ENCODE results near the gene DCANP1. TPM values are rescaled to one million over a fixed set of nuclear protein-coding genes. Genes with fewer than 3 reads are reported as not detected.

Gene DCANP1
- total RNA-seq, 1 donor from 2014 or later, result not detected

DNA sequence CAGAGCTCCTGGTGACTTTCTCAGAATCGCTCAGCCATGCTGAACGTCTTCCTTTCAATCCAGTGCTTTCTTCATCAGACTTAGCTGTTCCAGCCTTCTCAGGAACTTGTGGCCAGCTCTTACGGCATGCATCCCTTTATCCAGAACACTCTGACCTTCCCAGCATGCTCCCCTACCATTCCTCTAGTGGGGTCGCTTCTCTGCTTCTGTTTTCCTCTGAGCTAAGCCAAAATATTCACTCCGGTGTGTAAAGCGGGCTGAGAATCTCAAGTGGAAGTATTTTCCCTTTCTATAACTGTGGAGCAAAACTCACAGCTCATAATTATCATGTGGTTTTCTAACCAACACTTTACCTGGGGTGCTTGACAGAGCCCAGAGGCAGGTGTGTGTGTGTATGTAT, 6.2 kb downstream of the DCANP1 start:
- TF ChIP-seq, protein P1, sequence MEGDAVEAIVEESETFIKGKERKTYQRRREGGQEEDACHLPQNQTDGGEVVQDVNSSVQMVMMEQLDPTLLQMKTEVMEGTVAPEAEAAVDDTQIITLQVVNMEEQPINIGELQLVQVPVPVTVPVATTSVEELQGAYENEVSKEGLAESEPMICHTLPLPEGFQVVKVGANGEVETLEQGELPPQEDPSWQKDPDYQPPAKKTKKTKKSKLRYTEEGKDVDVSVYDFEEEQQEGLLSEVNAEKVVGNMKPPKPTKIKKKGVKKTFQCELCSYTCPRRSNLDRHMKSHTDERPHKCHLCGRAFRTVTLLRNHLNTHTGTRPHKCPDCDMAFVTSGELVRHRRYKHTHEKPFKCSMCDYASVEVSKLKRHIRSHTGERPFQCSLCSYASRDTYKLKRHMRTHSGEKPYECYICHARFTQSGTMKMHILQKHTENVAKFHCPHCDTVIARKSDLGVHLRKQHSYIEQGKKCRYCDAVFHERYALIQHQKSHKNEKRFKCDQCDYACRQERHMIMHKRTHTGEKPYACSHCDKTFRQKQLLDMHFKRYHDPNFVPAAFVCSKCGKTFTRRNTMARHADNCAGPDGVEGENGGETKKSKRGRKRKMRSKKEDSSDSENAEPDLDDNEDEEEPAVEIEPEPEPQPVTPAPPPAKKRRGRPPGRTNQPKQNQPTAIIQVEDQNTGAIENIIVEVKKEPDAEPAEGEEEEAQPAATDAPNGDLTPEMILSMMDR (IDR thresholded peaks at IDR 0.05), result no peak
- Mint-ChIP-seq H3K36me3 (ENCODE audit: unreplicated experiment) (no peaks in the 10 kb centered on the region), H3K27me3 (ENCODE audit: unreplicated experiment) (peaks cover 4% of the 10 kb centered on the region), H3K4me3 (ENCODE audit: unreplicated experiment) (no peak overlapping the region), H3K4me1 (ENCODE audit: unreplicated experiment) (no peaks in the 10 kb centered on the region), H3K27ac (ENCODE audit: unreplicated experiment) (no peak overlapping the region), H3K9me3 (ENCODE audit: unreplicated experiment) (no peaks in the 10 kb centered on the region)
- DNase-seq (ENCODE audit: extremely low spot score, unreplicated experiment), result peak; percentile 42

GRCh38 chr5:135439231-135440205, 7.6 kb downstream of the DCANP1 start:
- H3K27ac Mint-ChIP-seq (ENCODE audit: unreplicated experiment), result no peak overlapping the region

GRCh38 chr5:135438636-135439221, 8.4 kb downstream of the DCANP1 start:
- H3K4me1 Mint-ChIP-seq (ENCODE audit: unreplicated experiment), result no peaks in the 10 kb centered on the region
- H3K9me3 Mint-ChIP-seq (ENCODE audit: unreplicated experiment), result no peaks in the 10 kb centered on the region
- no peaks in the 10 kb centered on the region for H3K36me3 Mint-ChIP-seq (ENCODE audit: unreplicated experiment)
- no peak overlapping the region for H3K27ac Mint-ChIP-seq (ENCODE audit: unreplicated experiment)
- TF ChIP-seq, protein P1 (IDR thresholded peaks at IDR 0.05), result no peak
- H3K4me3 Mint-ChIP-seq (ENCODE audit: unreplicated experiment), result no peak overlapping the region
- peak; percentile 66 for DNase-seq (ENCODE audit: extremely low spot score, unreplicated experiment)
- H3K27me3 Mint-ChIP-seq (ENCODE audit: unreplicated experiment), result peaks cover 5% of the 10 kb centered on the region

More at GRCh38 chr5:135439231-135440205, 7.6 kb downstream of the DCANP1 start:
- TF ChIP-seq, protein P1 (IDR thresholded peaks at IDR 0.05), result no peak
- Mint-ChIP-seq H3K4me1 (ENCODE audit: unreplicated experiment) (no peaks in the 10 kb centered on the region), H3K27me3 (ENCODE audit: unreplicated experiment) (peaks cover 4% of the 10 kb centered on the region), H3K4me3 (ENCODE audit: unreplicated experiment) (no peak overlapping the region), H3K9me3 (ENCODE audit: unreplicated experiment) (no peaks in the 10 kb centered on the region), H3K36me3 (ENCODE audit: unreplicated experiment) (no peaks in the 10 kb centered on the region)
- DNase-seq (ENCODE audit: extremely low spot score, unreplicated experiment), result peak; percentile 76

DNA sequence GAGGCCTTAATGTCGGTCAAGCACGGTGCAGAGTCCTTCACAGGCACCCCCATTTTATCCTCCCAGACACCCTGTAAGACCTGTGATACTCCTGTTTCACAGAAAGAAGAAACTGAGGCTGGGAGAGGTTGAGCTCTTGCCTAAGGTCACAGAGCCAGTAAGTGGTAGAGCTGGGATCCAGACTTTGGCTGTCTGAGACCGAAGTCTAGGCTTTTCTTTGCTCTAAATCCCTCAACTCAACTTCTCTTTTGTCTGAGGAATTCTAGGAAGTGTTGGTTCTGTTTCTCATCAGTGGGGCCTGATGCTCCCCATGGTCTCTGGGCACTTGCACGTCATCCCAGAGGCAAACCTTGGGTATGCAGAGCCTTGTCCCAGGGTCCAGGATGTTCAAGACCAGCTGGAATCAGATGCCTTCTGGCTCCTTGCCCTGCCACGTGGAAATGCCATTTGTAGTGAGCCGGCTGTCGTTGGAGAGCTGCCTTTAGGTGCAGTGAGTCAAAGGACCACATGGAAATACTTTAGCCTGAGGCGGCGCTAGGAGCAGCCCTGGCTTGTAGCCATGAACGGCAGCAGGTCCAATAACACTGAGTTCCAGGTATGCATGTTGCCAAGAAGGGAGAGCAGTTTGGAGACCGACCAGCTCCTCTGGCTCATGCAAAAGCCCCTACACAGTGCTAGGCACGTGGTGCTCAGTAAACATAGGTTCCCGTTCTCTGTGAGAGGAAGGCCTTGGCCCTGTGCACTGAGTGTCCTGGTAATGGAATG, 9.2 kb downstream of the DCANP1 start:
- TF ChIP-seq, protein P1 (IDR thresholded peaks at IDR 0.05), result no peak
- Mint-ChIP-seq H3K27me3 (ENCODE audit: unreplicated experiment) (peaks cover 7% of the 10 kb centered on the region), H3K27ac (ENCODE audit: unreplicated experiment) (no peak overlapping the region), H3K4me1 (ENCODE audit: unreplicated experiment) (no peaks in the 10 kb centered on the region), H3K4me3 (ENCODE audit: unreplicated experiment) (no peak overlapping the region), H3K9me3 (ENCODE audit: unreplicated experiment) (no peaks in the 10 kb centered on the region), H3K36me3 (ENCODE audit: unreplicated experiment) (no peaks in the 10 kb centered on the region)
- peak; percentile 65 for DNase-seq (ENCODE audit: extremely low spot score, unreplicated experiment)
